ENCODE results near the gene ADCY5.

- TF ChIP-seq YY1 (IDR thresholded peaks at IDR 0.05; ENCODE audit: insufficient read depth, insufficient read length) (no peak), SUZ12 (IDR thresholded peaks at IDR 0.05; ENCODE audit: extremely low read depth, insufficient read depth, insufficient read length) (no peak)
Observed at GRCh38 chr3:123489400-123490004, 40.6 kb upstream of the ADCY5 start.

Measured in NT2/D1 (cell line).